Ureter (tissue), 1 donor: ENCODE measurements around the gene EXOC7. TPM values are rescaled to one million over a fixed set of nuclear protein-coding genes. Genes with fewer than 3 reads are reported as not detected.
"Not testable (repeated sequence)": the region's sequence is repeated elsewhere in the genome, so short reads cannot be mapped to it uniquely, and the experiment has no call there.

Experiments
- DNase-seq: peaks from one replicate; pipeline ENCODE4 v3.0.0-alpha.2; 2020; ENCODE audit warnings: low spot score
- total RNA-seq: library from RNA; stranded (reverse); gene quantifications from one replicate; pipeline ENCODE4 v1.2.4, GENCODE V29; 2023
- donor health status: DM: yes; HTN: yes; CAD: no.

Gene EXOC7
- total RNA-seq, 1 donor from 2014 or later: 206 TPM

GRCh38 chr17:76087531-76087930 is 16.1 kb downstream of the EXOC7 start:
- no peak for DNase-seq

- DNase-seq: no peak
Measured at GRCh38 chr17:76086384-76086783, 17.2 kb downstream of the EXOC7 start.

- DNase-seq: no peak
Measured at GRCh38 chr17:76085731-76086366, 17.7 kb downstream of the EXOC7 start.

GRCh38 chr17:76085066-76085730 is 18.4 kb downstream of the EXOC7 start:
- DNase-seq: no peak

- DNase-seq: no peak
Measured at GRCh38 chr17:76083536-76084182, 19.9 kb downstream of the EXOC7 start.

GRCh38 chr17:76082326-76083251 is 21.0 kb downstream of the EXOC7 start:
- DNase-seq: no peak

- DNase-seq: no peak
Measured at GRCh38 chr17:76081295-76082210, 22.0 kb downstream of the EXOC7 start.

- no peak for DNase-seq
Measured at GRCh38 chr17:76080768-76081287, 22.8 kb downstream of the EXOC7 start.

- no peak for DNase-seq
Measured at GRCh38 chr17:76079956-76080767, 23.4 kb downstream of the EXOC7 start.

GRCh38 chr17:76079535-76079955 is 24.0 kb downstream of the EXOC7 start:
- DNase-seq: no peak

- DNase-seq: no peak
Measured at GRCh38 chr17:76078860-76079534, 24.6 kb downstream of the EXOC7 start, which contains the start of gene ZACN. Gene ZACN, plus strand, starts transcription at chr17:76079182. Its CDS starts 83 bp downstream, at chr17:76079265.

GRCh38 chr17:76078370-76078769 is 25.2 kb downstream of the EXOC7 start:
- DNase-seq: not testable (repeated sequence)

GRCh38 chr17:76077584-76078110 is 25.9 kb downstream of the EXOC7 start:
- DNase-seq: no peak

- no peak for DNase-seq
Measured at GRCh38 chr17:76076765-76077583, 26.6 kb downstream of the EXOC7 start.

- DNase-seq: no peak
Measured at GRCh38 chr17:76076146-76076764, 27.3 kb downstream of the EXOC7 start.

- DNase-seq: no peak
Measured at GRCh38 chr17:76075364-76076145, 28.0 kb downstream of the EXOC7 start.
